NCI-H526 treated with DMSO at 0.1 percent for 48 hours (cell line): ENCODE results near the gene FREM2.

Source experiments
- DNase-seq: peaks from one replicate; lab custom pipeline; 2025; lab: John Stamatoyannopoulos, UW

Gene FREM2

DNA sequence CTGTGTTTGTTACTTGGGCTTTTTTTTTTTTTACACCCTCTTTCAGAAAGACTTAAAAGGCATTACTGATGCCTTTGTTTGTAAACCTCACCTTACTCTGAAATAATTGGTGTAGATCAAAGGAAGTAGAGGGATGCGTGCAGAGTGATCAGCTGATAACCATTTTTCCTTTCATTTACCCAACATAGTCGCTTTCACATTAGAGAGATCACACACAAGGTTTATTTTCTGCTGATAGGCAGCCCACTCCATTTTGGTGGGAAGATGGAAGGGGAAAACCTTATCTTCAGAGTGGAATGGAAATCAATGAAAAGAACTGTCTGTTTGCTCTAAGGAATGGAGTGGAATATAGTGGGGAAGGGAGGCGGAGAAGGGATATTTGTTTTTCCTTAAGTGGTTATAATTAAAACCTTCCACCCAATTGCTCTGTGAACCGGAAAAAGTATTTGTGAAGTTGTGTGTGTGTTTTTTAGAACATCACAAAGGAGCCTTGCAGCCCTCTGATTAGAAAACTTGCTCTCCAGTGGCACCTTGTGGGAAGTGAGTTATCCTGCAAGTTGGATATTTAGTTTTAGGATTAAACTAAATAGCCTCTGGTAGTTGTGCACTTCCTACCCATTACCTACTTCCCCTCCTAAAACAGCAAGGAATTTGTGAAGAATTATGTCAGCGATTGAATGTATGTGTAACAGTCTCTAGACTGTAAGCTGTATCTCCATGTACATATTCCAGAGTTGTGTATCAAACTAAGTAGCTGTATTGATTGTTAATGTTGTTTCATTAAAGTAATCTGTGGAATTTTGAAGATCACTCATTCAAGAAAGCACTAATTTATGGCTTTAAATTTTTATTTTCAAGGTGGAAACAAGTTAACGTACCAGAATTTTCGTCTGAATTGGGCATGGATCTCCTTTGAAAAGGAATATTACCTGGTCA, 76.8 kb downstream of the FREM2 start:
- peak; percentile 19 for DNase-seq

DNA sequence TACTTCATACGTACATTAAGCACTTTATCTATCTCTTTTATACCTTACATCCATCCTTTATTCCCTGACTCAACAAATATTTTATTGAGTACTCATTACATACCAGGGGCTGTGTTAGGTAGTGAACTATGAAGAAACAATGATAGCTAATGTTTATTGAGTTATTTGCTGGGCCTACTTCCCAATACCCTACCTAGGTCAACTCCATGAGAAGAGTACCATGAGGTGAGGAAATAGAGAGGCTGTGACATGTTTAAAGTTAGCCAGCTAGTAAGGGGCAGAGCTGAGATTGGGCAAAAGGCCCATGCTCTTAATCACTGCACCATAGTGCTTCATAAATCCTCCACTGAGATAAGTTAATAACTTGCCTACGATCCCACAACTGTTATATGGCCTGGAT, 79.9 kb downstream of the FREM2 start:
- DNase-seq = no peak

DNA sequence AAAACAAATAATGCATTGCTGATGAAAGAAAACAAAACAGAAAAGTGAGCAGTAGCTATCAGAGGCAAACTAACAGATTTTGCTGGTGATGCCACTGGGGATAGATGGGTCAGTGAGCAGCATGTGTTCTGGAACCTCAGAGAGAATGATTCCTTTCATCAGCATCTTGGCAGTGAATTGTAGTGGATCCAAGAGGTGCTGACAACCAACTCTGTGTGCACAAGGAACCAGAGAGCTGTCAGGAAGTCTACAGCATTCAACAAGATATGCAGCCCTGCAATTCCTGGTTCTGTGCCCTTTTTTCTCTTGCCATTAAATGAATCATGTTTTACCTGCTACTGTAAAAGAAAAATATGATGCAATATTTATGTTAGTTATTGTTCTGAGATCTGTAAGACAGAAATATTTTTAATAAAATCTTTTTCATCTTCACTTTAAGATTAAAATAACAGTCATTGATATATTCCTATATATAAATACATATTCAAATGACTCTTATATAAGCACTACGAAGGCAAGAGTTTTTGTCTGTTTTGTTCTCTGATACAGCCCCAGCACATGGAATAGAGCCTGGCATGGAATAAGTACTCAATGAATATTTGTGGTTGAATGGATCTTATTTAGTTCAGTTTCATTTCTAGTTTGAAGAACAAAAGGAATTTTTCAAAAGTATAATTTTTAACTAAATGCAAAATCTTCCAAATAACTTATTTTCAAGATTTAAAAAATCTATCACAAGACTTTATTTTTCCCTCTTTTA, 80.8 kb downstream of the FREM2 start:
- DNase-seq = no peak

DNA sequence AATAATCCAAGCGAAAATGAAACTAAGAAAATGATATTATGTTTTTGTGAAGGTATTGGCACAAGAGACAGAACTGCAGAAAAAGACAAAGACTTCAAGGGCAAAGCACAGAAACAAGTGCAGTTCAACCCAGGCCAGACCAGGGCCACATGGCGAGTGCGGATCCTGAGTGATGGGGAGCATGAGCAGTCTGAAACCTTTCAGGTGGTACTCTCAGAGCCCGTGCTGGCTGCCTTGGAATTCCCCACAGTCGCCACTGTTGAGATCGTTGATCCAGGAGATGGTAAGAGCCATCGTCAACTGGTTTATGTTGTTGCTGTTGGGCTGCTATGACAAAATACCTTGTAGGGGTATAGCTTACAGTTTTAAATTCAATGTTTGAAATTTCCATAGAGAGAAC, 82.6 kb downstream of the FREM2 start:
- no peak for DNase-seq

DNA sequence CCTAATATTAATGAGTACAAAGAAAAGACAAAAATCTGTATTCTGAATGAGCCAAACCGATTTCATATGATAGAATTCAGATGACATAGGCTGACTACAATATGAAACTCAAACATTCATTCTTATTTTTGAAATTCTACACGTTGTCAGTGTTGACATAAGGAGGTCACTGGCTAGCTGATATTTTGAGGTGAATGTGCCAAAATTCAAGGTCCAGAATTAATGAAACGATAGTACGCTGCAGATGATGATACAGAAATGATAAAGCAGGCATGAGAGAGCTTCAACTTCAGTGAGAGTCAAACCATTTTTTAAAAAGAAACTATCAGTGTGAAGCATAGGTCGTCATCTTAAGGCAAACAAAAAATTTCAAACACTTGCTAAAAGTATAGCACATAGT, 88.2 kb downstream of the FREM2 start:
- DNase-seq = no peak

DNA sequence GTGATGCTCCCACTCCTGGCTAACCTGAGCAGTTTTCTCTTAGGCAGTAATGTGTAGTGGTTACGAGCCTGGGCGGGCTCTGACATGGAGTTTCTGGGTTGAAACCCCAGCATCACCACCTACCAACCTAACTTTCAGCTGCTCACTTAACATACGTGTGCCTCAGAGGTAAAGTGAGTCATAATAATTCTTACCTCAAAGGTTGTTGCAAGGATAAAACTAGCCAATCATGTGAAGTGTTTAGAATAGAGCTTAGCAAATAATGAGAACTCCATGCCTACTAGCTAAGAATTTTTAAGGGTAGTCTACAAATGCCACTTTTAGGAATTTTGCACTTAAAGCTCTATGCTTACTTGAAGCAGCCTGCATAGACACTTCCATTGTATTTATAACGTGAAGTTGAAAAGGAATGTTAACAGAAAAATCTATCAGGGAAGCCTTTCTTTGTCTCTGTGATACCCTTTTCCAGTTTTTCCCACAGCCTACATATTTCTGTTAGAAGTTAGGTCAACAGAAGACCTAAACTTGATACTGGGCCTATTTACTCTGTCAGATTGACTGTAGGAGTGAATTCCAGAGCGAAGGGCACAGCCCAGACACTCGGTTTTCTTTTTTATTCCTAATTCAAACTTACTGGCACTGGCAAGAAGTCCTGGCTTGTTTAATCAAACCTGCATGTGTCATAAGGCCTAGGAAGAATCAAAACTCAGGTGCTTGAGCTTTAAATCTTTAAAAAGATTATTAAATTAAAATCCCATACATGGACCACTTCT, 90.7 kb downstream of the FREM2 start:
- DNase-seq = no peak

DNA sequence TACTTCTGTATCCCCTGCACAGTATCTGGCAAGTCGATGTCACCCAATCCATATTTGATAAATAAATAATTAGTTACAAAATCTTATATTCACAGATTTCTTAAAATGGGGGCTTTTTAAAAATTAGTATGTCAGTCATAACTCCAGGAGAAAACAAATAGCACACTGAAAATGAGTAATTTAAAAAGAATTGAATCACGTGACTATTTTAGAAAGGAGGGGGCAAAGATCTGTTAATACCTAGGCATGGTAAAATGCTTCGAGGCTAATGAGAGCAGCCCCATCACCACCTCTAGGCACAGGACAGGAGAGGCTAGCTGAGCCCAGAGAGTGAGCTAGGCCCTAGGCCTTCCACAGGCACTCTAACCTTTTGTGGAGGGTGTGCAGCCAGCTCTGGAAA, 94.7 kb downstream of the FREM2 start:
- DNase-seq = no peak

DNA sequence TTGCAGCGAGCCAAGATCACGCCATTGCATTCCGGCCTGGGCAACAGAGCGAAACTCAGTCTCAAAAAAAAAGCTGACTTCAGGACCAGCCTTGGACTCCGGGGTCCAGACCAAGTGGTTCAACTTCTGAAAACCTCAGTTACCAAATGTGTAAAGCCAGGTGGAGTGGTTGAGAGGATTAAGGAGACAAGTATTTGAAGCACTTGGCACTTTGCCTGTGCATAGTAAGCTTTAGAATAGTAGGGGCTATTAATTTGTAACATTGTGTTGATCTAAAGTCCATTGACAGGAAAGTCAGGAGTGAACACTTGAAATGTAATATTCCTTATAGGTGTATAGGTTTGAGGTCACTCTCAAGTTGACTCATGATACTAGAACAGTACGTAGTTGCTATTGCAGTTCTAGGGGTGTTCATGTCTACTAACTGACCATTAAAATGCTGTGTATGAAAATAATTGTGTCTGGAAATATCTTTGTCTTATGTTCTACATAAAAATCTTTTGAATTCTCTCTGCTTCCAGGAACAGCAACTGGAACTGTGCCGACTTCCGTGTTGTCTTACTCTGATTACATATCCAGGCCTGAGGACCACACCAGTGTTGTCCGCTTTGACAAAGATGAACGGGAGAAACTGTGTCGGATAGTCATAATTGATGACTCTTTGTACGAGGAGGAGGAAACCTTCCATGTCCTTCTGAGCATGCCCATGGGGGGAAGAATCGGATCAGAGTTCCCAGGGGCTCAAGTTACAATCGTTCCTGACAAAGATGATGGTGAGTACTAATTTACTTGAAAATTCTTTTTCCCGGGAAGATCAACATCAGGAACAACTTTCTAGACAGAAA, 97.4 kb downstream of the FREM2 start:
- DNase-seq = no peak

DNA sequence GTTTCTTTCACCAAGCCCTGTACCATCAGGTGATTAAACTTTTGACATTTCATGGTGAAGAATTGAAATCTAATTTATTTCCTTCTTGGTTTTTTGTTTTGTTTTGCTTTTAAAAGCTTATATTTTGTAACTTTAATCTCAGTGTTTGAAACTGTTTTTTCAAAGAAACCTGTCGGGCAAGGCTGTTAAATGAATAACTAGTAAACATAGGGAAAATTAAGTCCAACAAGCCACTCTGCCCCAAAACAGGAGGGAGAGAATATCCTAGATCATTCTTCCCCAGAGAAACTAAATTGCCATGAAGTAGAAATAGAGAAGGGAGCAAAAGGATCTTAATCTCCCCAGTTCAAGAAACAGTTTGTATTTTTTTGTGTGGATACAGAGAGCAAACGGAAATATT, 98.2 kb downstream of the FREM2 start:
- DNase-seq = no peak

DNA sequence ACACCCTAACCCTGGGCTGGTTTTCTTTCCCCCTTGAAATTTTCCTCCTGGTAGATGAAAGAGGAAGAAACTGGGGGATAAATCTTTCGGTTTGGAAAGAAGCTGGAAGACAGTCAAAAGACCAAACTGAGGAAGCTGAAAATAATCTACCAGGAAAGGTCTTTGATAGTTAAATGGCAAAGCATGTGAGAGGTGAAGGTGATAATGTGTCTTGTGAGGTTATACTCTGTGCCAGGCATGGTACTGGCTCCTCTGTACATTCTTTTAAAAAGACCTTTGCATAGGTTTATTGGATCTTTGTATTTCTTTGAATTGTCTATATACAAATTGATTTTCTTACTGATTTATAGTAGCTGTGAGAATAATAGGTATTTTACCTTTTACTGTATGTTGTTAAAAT, 98.6 kb downstream of the FREM2 start:
- no peak for DNase-seq

DNA sequence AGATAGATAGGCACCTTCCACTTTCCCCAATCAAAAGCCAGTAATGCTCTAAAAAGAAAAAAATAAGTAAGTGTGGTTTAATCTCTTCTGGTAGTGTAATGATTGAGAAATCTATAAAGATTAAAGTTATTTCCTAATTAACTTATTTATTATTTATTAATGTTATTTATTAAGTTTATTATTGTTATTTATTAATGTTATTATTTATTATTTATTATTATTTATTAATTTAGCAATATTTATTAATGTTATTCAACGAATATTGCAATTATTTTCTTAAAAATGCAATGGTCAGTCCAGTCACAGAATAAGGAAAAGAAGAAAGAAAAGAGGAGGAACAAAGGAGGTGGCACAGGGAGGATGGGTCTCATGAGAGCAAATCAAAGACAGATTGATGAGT, 100.7 kb downstream of the FREM2 start:
- no peak for DNase-seq

DNA sequence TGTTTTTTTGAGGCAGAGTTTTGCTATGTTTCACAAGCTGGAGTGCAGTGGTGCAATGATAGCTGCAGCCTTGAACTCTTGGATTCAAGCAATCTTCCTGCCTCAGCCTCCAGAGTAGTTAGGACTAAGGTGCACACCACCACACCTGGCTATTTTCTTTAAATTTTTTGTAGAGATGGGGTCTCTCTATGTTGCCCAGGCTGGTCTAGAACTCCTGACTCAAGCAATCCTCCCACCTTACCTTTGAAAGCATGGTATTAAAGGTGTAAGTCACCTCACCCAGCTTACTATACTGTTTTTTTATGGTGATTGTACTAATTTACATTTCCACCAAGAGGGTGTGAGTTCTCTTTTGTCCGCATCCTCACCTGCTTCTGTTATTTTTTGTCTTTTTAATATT, 110.0 kb downstream of the FREM2 start:
- DNase-seq = no peak

DNA sequence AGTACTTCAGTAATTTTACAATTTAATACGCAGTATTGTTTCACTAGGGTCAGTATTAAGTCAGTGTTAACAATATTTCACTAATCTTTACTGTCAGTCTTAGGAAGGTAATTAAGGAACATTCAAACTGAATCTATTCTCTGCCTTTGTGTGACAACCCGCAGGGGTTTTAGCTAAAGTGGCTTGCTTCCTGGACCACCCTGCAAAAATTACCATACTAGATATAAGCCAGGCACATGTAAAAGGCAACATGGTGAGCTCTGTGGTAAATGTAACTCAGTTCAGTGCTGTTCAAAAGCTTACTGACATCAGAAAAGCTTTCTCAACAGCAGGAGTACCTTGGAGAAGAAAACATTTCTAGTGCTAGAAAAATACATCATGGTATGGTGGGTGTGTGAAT, 116.7 kb downstream of the FREM2 start:
- DNase-seq = no peak

DNA sequence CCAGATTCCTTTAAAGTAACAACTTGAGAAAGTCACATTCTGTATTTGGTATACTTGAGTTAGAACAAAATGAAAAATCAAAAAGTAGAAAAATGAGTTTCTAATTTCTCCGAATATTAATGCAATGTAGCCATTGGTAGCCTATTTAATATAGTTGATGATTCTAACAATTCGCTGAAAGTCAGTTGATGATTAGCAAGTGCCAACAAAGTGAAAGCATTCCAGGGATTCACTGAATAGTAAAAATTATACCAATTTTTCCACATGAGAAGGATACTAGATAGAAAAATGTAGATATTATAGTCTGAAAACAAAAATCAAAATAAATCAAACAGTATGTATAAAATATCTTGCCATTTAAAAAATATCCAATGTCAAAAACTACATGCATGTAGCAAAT, 117.2 kb downstream of the FREM2 start:
- DNase-seq = no peak

DNA sequence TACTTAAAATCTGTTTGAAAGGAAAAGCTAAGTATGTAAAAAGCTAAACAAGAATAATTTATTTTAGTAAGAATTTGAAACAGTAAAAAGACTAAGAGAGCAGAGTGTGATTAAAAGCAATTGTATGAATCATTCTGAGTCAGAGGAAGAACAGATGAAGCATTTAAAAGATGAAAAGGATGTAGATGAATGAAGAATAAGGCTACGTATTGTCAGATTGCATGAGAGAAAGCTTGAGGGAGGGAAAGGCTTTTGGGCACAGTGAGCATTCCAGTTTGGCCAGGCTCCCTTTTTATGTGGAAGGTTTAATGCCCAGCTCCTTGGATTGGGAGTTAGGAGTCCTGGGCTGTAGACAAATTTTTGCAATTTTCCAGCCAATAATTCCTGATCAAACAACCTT, 117.7 kb downstream of the FREM2 start:
- DNase-seq = no peak

DNA sequence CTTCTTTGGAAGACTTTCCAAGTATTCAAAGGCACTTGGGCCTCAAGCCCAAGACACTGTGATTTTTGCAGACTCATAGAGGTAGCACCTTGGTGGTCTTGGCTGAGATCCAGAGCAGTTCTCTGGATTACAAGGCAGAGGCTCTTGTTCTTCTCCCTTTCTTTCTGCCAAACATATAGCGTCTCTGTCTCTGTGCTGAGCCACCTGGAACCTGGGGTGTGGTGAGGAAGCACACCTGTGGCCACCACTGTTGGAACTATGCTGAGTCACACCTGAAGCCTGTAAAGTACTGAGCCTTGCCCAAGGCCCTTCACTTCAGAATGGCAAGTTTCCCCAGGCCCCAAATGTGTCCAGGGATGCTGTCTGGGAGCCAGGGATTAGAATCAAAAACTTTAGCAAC, 127.5 kb downstream of the FREM2 start:
- DNase-seq = no peak

DNA sequence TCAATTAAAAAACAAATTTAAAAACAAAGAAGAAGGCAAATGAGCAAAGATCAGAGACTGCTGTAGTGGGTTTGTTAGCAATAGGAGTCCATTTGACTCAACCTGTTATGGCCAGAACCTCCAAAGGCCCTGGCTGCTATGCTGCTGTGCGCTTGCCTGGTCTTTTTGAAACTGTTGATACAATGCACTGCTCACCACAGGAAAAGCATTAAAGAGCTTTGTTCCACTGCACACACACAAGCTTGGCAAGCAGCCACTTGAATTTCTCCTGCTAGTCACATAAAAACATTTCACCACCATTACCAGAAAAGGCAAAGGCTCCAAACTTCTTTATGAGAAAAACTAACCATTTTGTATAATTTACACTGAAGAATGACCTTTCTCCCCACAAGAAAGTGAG, 132.2 kb downstream of the FREM2 start:
- no peak for DNase-seq

DNA sequence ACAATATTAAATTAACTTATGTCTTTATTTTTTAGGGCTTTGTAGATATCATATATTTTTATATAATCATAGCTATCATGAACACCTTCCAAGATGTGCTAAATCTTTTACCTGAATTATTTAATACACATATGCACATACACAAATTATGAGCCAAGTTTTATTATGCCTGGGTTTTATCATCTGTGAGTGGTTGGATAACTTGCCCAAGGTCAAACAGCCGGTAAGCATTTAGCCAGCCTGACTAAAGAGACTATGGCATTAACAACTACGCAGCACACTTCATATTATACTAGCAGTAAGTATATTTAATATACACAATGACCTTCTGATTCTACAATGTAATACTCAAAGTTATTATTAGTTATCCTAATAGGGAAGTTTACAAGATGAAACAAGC, 132.7 kb downstream of the FREM2 start:
- no peak for DNase-seq

DNA sequence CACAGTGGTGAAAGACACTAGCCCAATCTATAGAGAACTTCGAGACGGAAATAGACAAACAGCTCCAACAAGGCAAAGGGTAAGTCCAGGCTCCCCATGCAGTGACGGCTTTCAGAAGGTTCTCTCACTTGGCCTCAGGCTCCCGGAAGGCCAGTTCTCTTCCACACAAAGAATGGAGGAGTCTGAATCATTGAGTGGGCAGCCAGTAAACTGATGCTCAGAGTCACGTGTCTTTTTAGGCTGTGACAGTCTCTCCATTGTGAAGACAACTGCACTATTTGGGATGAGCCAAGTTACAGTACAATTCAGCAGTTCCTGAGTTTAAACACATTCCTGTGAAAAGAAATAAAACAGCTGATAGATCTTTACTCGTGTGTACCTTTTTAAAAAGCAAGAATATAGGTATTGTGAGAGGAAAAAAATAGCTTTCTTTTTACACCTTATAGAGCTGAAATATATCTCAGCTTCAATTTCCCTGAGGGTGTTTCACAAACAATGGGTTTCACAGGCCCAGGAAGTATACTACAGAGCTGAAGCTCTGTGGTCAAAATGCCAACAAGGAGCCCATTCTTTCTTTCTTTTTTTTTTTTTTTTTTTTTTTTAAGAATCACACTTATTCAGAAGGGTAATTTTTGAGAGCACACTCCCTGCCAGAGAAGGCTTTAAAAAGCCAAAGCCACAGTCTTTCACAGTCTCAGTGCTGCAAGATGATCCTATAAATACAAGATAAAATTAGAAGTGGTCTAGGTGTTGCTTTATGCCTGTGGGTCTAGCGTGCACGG, 135.1 kb downstream of the FREM2 start:
- no peak for DNase-seq

DNA sequence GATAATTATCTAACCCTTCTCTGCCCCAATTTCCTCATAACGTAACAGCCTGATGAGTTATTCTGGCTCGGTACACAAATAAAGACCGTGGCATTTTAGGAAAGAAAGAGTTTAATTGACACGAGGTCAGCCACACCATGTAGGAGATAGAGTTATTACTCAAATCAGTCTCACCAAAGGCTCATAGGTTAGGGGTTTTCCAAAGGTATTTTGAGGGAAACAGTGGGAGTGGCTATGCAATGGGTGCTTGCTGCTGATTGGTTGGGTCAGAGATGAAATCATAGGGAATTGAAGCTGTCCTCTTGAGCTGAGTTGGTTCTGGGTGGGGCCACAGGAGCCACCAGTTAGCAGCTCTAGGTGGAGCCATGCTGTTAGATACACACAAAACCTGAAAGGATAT, 137.5 kb downstream of the FREM2 start:
- no peak for DNase-seq
